Mesothelial cell of epicardium (in vitro differentiated cells): Measurements from ENCODE around the gene WSCD2. TPM values are rescaled to one million over a fixed set of nuclear protein-coding genes. Genes with fewer than 3 reads are reported as not detected.

Source experiments
- DNase-seq, 2 experiments: peaks; one replicate each; pipeline ENCODE4 v3.0.0; 2021; ENCODE audit warnings: low spot score in 2 of 2; ENCODE audit not compliant: unreplicated experiment in 2 of 2
- H3K27ac Mint-ChIP-seq: 2 replicates; pipeline ENCODE4 v1.8.0; 2021; ENCODE audit warnings: mixed read lengths
- H3K27me3 Mint-ChIP-seq: 2 replicates; pipeline ENCODE4 v1.8.0; 2021; ENCODE audit warnings: low read depth, mixed read lengths
- H3K36me3 Mint-ChIP-seq: 2 replicates; pipeline ENCODE4 v1.8.0; 2021; ENCODE audit warnings: mixed read lengths
- H3K4me1 Mint-ChIP-seq: 2 replicates; pipeline ENCODE4 v1.8.0; 2021; ENCODE audit warnings: mixed read lengths
- H3K4me3 Mint-ChIP-seq: 2 replicates; pipeline ENCODE4 v1.8.0; 2021; ENCODE audit warnings: mild to moderate bottlenecking, moderate library complexity, mixed read lengths
- H3K9me3 Mint-ChIP-seq: 2 replicates; pipeline ENCODE4 v1.8.0; 2021; ENCODE audit warnings: mixed read lengths
- CTCF ChIP-seq: fragments of 200-600 bp; sonication (generic); IDR thresholded peaks from one replicate; pipeline ENCODE4 v1.5.0; 2021; ENCODE audit warnings: antibody characterized with exemption; ENCODE audit not compliant: unreplicated experiment
- total RNA-seq: library from RNA; stranded (reverse); gene quantifications from 3 replicates; pipeline ENCODE4 v1.2.1, GENCODE V29; 2021

The WSCD2 gene
- total RNA-seq, 1 donor from 2014 or later: 0.13 TPM

DNA sequence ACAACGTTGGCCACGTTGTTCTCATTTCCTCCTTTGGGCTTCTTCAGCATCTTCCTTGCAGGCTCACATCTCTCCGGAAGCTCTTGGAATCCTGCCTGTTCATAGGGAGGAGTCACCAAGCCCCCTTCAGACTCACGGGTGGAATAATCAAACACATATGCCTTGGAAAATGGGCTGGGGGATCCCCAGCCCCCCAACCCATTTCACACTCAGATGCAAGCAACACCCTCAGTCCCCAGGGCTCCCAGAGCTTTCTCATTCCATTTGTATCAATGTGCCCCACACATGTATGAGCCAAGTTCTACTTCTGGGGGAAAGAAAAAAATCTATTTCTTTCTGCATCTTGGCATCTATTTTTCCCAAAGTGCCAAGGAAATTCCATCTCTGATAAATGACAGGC, 33.1 kb downstream of the WSCD2 start:
- Mint-ChIP-seq H3K27me3 (peaks cover 32% of the 10 kb centered on the region), H3K27ac (no peak overlapping the region), H3K4me1 (no peaks in the 10 kb centered on the region), H3K4me3 (no peak overlapping the region), H3K9me3 (peaks cover 4% of the 10 kb centered on the region), H3K36me3 (no peaks in the 10 kb centered on the region)
- no peak for DNase-seq
- TF ChIP-seq CTCF: no peak

- Mint-ChIP-seq H3K9me3 (peaks cover 4% of the 10 kb centered on the region), H3K27ac (no peak overlapping the region), H3K4me3 (no peak overlapping the region), H3K4me1 (no peaks in the 10 kb centered on the region), H3K36me3 (no peaks in the 10 kb centered on the region), H3K27me3 (peaks cover 35% of the 10 kb centered on the region)
- no peak for TF ChIP-seq CTCF
- no peak for DNase-seq
Observed at GRCh38 chr12:108166505-108166904, 37.4 kb downstream of the WSCD2 start.

- no peak overlapping the region for H3K4me3 Mint-ChIP-seq
- H3K27ac Mint-ChIP-seq: no peak overlapping the region
- H3K36me3 Mint-ChIP-seq: no peaks in the 10 kb centered on the region
- no peak for TF ChIP-seq CTCF
- no peak for DNase-seq
- peaks cover 37% of the 10 kb centered on the region for H3K27me3 Mint-ChIP-seq
- H3K9me3 Mint-ChIP-seq: peaks cover 4% of the 10 kb centered on the region
- no peaks in the 10 kb centered on the region for H3K4me1 Mint-ChIP-seq
Observed at GRCh38 chr12:108167974-108168373, 38.9 kb downstream of the WSCD2 start.

DNA sequence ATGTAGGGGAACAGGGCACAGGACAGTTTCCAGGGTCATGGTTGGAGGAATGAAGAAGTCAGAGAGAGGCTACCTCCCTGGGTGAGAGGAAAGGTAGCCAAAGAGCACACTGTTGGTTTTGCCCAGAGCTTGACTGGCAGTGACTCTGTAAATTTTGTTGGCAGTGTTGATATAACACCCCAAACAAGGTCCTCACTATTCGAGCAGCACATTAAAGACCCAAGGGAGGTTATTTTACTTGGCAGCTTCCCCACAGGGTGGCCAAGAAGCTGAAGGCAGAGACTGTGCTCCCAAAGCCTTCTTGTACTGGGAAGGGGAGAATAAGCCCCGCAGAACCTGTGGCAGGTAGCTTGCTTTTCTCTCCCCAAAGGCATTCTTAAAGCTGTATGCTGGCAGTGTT, 40.6 kb downstream of the WSCD2 start:
- H3K4me3 Mint-ChIP-seq: no peak overlapping the region
- H3K36me3 Mint-ChIP-seq: no peaks in the 10 kb centered on the region
- H3K4me1 Mint-ChIP-seq: no peaks in the 10 kb centered on the region
- no peak overlapping the region for H3K27ac Mint-ChIP-seq
- TF ChIP-seq CTCF: no peak
- DNase-seq: no peak
- H3K27me3 Mint-ChIP-seq: peaks cover 37% of the 10 kb centered on the region
- H3K9me3 Mint-ChIP-seq: no peaks in the 10 kb centered on the region

DNA sequence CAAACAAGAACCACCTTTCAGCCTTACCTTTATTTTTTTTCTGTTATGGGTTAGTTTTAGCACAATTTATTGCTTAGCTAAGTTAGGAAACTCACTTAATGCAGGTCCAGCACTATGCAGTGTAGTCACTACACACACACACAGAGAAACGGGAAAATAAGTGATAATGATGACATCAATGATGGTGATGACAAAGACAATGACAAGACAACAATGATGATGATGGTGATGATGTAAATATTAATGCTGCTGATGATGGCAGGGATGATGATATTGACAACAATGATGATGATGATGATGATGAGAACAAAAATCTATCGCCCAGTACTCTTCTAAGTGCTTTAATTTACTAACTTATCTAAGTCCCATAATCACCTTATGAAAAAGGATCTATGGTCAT, 41.1 kb downstream of the WSCD2 start:
- Mint-ChIP-seq H3K4me1 (no peaks in the 10 kb centered on the region), H3K27ac (no peak overlapping the region), H3K4me3 (no peak overlapping the region), H3K36me3 (no peaks in the 10 kb centered on the region), H3K9me3 (no peaks in the 10 kb centered on the region), H3K27me3 (peaks cover 32% of the 10 kb centered on the region)
- no peak for DNase-seq
- no peak for TF ChIP-seq CTCF

DNA sequence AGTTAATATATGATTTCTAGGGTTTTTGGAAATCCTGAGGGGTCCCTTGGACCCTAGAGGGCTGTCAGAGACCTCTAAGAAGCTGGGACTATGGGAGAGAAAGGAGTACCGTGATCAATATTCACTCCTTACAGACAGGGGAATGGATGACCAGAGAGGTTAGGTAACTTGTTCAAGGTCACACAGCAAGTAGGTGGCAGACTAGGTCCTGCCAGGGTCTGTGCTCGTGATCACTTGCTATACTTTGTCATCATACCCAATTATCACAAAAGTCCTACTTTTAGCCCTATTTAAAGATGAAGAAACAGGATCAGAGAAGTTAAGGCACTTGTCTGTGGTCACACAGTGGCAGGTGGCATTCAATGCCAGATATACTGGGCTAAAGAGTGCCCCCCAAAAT, 42.9 kb downstream of the WSCD2 start:
- Mint-ChIP-seq H3K9me3 (no peaks in the 10 kb centered on the region), H3K4me3 (no peak overlapping the region), H3K27ac (no peak overlapping the region), H3K27me3 (peaks cover 27% of the 10 kb centered on the region), H3K36me3 (no peaks in the 10 kb centered on the region), H3K4me1 (no peaks in the 10 kb centered on the region)
- DNase-seq: no peak
- TF ChIP-seq CTCF: no peak
